Measurements from ENCODE around the gene OR2AP1.
"Not testable (repeated sequence)": the region's sequence is repeated elsewhere in the genome, so short reads cannot be mapped to it uniquely, and the experiment has no call there.

The OR2AP1 gene
- total RNA-seq, result 0 to 0.22 (median 0) reads per million in 17 experiments

DNA sequence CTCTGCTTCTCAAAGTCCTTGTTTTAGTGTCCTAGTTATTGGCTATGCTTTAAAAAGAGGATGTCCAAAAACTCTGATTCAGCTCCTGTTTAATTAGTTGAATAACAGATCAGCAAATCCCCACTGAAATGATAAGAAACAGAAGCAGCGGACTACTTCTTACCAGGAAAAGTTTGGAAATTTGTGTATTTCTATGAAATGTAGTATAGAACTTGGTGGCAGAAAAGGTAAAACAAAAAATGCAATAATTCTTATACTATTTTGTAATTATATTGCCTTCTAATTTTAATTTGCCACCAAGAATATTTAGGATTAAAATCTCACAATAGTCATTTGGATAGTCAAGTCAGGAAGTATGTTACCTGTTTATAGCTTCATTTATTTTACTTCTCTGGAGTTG, at the start of gene OR2AP1:
OR2AP1 (plus strand) TSS at position 301 of the 400 bp plus-strand sequence. CDS start 1,947 bp downstream, outside the sequence.
- DNase-seq, result no peak

DNA sequence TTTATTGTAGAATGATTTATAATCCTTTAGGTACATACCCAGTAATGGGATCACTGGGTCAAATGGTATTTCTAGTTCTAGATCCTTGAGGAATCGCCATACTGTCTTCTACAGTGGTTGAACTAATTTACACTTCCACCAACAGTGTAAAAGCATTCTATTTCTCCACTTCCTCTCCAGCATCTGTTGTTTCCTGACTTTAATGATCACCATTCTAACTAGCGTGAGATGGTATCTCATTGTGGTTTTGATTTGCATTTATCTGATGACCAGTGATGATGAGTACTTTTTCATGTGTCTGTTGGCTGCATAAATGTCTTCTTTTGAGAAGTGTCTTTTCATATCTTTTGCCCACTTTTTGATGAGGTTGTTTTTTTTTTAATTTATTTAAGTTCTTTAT, 24.0 kb upstream of the OR2AP1 start:
- not testable (repeated sequence) for DNase-seq

DNA sequence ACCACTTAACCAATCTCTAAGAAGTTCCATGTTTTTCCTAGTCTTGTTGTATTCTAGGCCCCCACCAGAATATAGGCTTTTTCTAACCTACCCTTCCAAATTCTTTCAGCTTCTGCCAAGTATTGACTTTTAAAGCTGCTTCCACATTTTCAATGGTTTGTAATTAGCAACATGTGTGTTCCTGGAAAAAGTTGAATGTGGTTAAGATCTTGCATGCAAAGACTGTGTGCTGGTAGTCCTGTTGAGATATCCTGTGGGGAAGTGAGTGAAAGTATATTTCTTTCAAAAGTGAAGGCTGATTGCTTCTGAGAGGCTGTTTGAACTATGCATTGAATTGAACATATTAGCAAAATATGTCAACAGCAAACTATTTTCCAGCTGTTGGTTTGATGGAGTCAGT, 23.5 kb upstream of the OR2AP1 start:
- no peak for DNase-seq

DNA sequence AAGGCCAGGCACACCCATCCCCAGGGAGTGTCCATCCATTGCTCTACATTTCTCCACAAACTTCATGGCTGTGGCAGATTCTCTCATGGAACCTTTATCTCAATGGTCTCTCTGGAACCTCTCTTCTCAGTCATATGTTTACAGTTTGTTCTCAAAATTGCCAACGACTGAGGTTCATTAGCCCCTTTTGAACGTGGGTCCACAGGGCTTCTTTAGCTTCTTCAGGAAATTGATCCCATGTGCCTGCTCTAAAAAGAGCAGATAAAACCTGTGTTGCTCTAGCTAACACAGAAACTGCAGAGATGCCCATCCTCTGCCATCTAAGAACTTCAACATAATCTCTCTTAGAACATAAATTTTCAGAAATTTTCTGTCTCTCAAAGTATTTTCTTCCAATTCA, 23.0 kb upstream of the OR2AP1 start, which contains the start of gene OR6C4:
OR6C4 (plus strand) TSS at position 301 of the 400 bp plus-strand sequence. CDS start 1,625 bp downstream, outside the sequence.
- DNase-seq, result no peak

DNA sequence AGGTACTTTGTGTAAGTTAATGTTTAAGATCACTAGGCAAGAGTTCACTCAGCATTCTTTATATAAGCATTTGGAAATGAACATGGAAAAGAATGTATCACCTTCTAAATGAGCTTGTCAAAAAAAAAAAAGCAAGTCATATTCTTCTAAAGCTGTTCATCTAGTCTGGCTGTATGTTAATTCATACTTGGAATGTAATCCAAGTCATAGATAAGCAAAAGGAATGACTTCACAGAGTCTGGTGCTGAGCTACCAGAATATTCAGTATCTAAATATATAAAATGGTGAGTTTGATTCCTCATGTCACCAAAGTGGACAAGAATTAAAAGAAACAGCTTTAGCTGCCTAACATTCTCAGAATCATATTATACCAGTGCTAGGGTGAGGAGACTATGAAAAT, 18.0 kb upstream of the OR2AP1 start:
- no peak for DNase-seq

DNA sequence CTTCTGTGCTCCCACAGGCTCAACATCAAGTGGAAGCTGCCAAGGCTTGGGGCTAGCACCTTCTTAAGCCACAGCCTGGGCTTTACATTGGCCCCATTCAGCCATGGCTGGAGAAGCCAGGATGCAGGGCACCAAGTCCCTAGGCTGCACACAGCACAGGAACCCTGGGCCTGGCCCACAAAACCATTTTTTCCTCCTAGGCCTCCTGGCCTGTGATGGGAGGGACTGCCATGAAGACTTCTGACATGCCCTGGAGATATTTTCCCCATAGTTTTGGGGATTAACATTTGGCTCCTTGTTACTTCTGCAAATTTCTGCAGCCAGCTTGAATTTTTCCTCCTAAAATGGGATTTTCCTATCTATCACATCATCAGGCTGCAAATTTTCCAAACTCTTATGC, 2.2 kb upstream of the OR2AP1 start:
- not testable (repeated sequence) for DNase-seq

DNA sequence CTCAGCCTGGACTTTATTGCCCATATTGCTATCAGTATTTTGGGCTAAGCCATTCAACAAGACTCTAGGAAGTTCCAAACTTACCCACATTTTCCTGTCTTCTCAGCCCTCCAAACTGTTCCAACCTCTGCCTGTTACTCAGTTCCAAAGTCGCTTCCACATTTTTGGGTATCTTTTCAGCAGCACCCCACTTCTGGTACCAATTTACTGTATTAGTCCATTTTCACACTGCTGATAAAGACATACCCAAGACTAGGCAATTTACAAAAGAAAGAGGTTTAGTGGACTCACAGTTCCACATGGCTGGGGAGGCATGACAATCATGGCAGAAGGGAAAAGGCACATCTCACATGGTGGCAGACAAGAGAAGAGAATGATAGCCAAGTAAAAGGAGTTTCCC, 1.6 kb upstream of the OR2AP1 start:
- DNase-seq, result not testable (repeated sequence)

DNA sequence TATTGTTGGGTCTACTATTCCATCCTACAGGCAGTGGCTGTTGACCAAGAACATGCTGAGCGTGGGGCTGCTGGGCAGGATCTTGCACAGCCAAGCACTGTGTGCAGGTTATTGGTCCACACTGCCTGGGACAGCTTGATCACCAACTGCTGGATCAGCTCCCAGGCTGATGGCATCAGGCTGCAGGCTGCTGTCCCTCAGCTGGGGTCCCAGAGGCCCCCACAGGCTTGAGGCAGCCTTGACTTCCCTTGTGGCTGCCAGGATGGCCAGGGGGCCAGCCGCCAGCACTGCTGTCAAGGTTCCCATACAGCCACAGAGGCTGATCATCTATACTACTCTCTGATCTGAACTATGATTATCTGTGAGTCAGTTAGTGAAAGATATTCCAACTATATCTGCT, 9.8 kb downstream of the OR2AP1 start:
- no peak for DNase-seq

DNA sequence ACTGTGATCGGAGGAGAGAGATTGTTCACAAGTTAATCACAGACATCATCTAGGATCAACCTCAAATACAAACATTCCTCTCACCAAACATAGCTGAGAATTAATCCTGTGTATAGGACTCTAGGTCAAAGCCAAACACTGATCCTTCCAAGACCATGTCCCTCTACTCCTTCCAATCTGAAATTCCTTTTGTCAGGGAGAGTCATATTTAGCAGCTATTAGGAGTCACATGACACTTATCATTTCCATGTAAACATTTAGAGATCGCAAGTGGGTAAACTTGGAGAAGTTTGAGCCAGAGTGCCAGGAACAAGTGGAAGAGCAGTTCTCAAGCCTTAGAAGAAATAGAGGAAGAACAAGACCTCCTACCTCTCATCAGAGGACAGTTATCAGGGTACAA, 13.5 kb downstream of the OR2AP1 start:
- no peak for DNase-seq

DNA sequence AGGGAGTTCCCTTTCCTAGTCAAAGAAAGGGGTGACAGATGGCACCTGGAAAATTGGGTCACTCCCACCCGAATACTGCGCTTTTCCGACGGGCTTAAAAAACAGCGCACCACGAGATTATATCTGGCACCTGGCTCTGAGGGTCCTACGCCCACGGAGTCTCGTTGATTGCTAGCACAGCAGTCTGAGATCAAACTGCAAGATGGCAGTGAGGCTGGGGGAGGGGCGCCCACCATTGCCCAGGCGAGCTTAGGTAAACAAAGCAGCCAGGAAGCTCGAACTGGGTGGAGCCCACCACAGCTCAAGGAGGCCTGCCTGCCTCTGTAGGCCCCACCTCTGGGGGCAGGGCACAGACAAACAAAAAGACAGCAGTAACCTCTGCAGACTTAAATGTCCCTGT, 17.9 kb downstream of the OR2AP1 start:
- DNase-seq, result not testable (repeated sequence)

DNA sequence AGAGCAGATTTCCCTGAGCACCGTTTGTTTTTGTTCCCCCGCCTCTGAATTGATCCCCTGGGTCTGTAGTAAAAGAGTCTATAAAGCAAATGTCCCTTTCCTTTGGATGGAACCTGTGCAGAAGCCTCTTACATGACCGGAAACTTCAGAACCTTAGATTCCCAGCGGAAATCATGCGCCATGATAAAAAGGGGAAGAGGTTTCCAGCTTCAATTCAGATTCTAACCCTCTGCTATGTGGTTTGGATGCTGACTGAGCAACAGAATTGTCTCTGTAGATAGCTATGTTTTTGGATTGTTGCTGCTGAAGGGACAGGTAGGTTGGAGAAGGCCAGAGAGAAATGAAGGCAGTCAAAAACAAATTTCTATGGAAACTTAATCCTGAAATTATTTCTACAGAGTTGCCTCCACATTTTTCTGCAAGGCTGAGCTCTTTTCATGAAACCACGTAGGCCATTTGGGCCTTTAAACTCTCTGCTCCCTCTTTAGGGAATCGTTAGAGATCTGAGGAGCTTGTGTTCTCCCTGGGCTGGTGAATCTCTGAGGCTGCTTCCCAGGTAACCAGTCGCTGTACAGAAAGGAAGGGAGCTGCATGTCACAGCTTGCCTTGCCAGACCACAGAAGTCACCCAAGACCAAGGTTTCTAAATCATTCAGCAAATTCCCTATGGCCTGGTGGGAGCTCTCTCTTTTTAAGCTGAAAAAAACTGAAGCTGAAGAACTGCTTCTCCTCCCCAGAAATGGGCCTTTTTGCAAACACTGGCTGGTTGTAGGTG, 35.7 kb downstream of the OR2AP1 start:
- no peak for DNase-seq

DNA sequence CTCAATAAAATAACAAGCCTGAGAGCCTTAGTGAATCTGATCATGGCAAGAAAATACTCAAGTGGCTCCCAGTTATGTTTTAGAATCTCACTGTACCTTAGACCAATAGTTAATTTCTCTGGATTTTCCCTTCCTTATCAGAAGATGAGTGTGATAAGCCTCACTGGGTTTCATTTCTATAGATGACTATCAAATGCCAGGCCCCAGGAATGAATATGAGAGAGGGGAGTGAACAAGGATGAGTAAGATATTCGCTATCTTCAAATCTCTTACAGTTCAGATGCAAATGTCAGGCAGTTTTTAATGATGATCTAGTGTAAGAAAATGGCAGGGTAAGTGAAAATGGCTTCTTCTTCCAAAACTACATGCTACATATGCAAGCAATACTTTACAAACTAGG, 38.3 kb downstream of the OR2AP1 start:
- no peak for DNase-seq

DNA sequence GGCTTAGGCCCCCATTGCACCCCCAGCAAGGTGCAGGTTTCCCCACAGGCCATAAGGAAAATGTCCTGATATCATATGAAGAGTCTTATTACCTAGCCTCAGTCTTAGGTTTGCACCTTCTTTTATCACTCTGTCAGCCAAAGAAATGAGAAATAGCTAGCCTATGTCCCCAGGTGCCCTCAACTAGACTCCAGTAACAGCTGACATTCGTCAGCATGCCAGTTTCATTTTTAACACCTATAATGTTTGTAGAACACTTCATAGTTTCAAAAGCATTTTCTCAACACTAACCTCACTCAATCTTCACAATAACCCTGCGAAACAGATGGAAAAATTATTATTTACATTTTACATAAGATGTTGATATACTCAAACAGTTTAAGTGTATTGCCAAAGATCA, 40.4 kb downstream of the OR2AP1 start:
- DNase-seq, result no peak

DNA sequence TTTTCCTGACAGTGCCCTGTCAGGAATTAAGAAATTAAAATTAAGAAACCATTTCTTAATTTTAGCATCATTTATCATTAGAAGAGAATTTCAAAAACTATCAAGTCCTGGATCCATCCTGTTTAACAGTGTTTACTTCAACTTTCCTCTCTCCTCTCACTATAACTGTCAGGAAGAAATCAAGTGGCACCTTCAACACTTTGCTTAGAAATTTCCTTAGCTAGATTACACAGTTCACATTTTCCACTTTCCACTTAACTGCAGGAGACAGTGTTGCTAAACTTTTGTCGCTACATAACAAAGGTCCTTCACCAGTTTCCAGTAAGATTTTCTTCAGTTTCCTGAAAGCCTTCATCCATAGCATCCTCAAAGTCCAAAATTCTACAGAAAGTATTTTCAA, 42.5 kb downstream of the OR2AP1 start:
- no peak for DNase-seq

DNA sequence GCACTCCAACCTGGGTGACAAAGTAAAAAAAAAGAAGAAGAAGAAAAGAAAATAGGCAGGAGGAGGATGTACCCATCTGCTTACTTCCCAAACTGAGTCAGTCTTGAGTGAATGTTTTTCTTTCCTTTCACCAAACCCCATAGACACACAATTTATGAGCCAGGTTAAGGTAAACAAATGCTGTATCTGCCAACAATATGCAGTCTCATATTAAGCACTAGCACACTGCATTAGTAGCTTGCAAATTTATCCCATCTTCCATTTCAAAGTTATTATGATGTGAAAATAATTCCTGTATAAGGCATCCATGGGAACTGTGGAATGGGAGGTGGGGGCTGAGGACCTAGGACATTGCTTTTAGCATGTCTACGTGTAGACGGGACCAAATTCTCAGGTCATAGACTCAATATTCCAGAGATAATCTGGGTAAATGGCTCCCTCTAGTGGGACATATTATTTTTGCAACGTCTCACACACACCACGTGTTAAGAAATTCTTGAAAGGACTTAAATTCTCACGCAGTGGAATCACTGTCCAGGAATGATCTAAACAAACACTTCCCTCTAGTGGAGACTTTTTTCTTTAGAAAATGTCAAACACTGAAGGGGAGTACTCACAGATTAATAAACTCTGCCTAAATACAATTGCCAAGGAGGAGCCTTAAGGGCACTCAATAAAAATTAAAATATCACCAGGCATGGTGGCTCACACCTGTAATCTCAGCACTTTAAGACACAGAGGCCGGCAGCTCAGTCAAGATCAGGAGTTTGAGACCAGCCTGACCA, 47.3 kb downstream of the OR2AP1 start:
- peak; percentile 83 to 97 (median 94) for DNase-seq

DNA sequence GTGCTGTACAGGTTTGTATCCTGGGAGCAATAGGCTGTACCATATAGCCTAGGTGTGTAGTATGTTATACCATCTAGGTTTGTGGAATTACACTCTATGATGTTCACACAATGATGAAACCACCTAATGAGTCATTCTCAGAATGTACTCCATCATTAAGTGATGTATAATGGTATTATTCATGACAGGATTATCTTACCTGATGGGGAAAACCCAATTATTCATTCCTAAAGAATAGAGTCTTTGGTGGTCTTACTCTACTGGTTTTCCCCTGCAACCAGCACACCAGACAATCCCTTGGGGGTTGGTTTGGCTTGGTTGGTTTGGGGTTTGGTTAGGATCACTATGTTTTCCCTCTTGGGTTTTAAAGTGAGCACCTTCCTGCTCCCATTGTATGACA, 51.8 kb downstream of the OR2AP1 start:
- DNase-seq, result no peak

Data from suppressor macrophage (primary cell).